LNCaP clone FGC (cell line): ENCODE results near the gene CXCL8.
"Not testable (repeated sequence)": the region's sequence is repeated elsewhere in the genome, so short reads cannot be mapped to it uniquely, and the experiment has no call there.

Source experiments
- DNase-seq: peaks from one replicate; pipeline ENCODE4 v3.0.0-alpha.2; 2011; ENCODE audit warnings: low read depth
- H3K4me3 ChIP-seq: 2 replicates; pipeline ENCODE4 v1.5.1; 2011; ENCODE audit warnings: mild to moderate bottlenecking, low read depth, low read length, control low read depth
- TF ChIP-seq, protein P1 (sequence below): IDR thresholded peaks from 2 replicates; pipeline ENCODE4 v1.5.1; 2012; ENCODE audit warnings: mild to moderate bottlenecking; ENCODE audit not compliant: control insufficient read depth, insufficient read depth; ENCODE audit errors: extremely low read depth

The CXCL8 gene

DNA sequence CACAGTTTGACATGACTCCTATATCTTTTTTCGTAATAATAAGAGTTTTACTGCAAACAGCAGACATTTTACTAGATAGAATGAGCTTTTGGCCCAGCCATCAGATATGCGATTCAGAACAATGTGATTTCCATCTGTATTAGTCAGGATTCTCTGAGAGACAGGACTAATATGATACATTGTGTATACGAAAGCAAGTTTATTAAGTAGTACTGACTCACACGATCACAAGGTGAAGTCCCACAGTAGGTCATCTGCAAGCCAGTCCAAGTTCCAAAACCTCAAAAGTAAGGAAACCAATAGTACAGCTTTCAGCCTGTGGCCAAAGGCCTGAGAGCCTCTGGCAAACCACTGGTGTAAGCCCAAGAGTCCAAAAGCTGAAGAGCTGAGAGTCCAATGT is 24.1 kb downstream of the CXCL8 start:
- no peak for DNase-seq
- TF ChIP-seq, protein P1, sequence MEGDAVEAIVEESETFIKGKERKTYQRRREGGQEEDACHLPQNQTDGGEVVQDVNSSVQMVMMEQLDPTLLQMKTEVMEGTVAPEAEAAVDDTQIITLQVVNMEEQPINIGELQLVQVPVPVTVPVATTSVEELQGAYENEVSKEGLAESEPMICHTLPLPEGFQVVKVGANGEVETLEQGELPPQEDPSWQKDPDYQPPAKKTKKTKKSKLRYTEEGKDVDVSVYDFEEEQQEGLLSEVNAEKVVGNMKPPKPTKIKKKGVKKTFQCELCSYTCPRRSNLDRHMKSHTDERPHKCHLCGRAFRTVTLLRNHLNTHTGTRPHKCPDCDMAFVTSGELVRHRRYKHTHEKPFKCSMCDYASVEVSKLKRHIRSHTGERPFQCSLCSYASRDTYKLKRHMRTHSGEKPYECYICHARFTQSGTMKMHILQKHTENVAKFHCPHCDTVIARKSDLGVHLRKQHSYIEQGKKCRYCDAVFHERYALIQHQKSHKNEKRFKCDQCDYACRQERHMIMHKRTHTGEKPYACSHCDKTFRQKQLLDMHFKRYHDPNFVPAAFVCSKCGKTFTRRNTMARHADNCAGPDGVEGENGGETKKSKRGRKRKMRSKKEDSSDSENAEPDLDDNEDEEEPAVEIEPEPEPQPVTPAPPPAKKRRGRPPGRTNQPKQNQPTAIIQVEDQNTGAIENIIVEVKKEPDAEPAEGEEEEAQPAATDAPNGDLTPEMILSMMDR: no peak
- H3K4me3 ChIP-seq: no peak overlapping the region

DNA sequence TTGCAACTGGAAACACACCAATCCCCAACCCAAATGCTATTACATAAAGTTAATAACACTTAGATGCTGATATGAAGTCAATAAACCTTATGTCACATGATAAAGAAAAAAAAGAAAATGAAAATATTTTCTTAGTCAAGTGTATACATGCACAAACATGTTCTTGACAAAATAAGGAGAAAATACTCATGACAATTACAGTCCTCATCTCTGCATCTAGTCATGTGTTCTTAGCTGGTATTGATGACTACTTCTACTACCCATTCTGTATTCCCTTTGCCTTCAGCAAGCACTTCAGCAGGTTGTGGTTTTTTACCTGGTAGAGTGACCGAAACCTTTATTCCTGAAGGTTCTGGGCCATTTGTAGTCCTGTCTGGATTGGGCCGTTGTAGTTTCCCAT is 24.9 kb downstream of the CXCL8 start:
- H3K4me3 ChIP-seq: no peak overlapping the region
- DNase-seq: no peak
- TF ChIP-seq, protein P1: no peak

DNA sequence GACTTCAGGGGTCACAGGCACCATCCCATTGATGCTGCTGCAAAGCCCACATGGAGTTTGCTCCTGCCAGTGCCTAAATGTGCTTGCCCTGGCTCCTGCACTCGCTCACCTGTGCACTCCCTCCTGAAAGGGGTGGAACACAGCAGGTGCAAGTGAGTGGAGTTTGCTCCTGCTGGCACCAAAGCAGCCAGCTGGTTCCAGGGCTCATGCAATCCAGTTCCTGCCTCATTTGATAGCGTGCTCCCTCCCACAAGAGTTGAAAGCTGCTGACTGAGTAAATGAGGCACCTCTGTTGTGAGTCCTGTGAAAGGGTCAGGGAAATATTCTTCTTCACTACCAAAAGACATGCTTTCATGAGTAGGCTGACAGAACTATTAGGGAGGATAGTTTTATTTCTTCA is 30.5 kb downstream of the CXCL8 start:
- DNase-seq: no peak
- TF ChIP-seq, protein P1: no peak

DNA sequence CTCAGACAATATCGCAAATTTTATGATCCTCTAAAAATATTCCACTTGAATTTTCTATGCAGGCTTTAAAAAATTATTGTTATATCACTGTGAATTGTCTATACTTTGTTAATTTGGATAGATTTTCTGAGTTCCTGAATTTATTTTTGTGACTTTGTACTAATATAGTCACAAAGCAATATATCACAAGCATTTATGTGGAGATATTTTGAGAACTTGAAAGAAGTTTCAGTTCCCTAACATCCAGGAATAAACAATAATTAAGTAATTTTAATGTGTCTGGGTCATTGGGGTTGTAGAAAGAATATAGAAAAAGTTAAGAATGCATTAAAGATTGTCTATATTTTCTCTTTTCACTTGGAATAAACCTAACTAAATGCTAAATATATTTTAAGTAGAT is 32.0 kb downstream of the CXCL8 start:
- TF ChIP-seq, protein P1: no peak
- H3K4me3 ChIP-seq: no peak overlapping the region
- no peak for DNase-seq

More for the DNA sequence above, 30.5 kb downstream of the CXCL8 start:
- no peak overlapping the region for H3K4me3 ChIP-seq

DNA sequence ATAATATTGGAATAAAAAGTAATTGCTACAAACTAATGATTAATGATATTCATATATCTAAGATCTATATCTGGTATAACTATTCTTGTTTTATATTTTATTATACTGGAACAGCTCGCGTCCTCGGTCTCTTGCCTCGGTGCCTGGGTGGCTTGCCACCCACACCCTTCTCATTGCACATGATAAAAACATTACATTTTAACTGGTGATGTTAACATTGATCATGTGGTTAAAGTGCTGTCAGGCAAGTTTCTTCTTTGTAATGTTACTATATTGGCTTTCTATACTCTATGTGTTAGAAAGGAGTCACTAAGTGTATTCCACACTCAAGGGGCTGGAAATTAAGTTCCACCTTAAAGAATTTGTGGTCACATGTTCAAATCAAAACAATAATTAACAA is 34.0 kb downstream of the CXCL8 start:
- DNase-seq, H3K4me3 ChIP-seq: not testable (repeated sequence)

DNA sequence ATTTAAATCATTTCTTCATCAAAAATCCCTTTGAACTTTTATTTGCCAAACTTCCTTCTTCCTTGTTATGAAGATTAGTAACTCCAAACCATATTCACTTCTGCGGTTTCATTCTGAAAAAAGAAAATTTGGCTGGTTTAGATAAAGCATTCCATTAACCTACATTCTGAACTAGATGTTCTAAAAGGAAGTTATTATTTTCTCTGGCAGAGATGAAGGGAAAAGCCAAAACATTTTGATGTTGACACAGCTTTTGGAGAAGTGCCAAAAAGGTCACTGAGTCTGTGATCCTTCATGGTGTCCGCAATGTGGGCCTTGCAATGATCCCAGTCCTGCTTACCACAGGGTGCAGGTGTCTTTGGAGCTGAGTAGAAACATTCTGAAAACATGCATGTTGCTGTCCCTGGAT is 36.0 kb downstream of the CXCL8 start:
- TF ChIP-seq, protein P1: no peak
- DNase-seq: no peak
- no peak overlapping the region for H3K4me3 ChIP-seq

DNA sequence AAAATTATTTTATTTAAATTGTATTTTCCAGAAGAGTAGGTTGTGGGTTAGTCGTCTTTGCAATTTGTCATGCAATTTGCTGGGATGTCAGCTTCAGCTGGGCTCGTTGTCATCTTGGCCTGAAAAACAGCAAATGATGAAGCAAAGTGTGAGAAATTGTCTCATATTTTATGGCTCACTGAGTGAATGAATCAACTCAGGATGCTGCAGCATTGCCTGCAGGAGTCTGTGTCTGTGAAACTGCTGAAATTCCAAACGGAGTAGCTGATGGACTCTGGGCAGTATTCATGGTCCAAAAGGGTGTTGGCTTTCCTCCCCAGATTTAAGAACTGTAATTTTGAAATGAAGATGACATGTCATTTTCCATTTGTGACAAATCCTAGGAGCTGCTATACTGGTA is 37.2 kb downstream of the CXCL8 start:
- DNase-seq: no peak
- TF ChIP-seq, protein P1: no peak
- no peak overlapping the region for H3K4me3 ChIP-seq
